GM19193 (cell line): ENCODE data around the gene HOXA4.

Experiments
- POLR2A ChIP-seq: IDR thresholded peaks from 4 replicates; pipeline ENCODE4 v1.6.1; 2011; ENCODE audit not compliant: insufficient read depth, insufficient read length; ENCODE audit errors: extremely low read depth

Gene HOXA4

DNA sequence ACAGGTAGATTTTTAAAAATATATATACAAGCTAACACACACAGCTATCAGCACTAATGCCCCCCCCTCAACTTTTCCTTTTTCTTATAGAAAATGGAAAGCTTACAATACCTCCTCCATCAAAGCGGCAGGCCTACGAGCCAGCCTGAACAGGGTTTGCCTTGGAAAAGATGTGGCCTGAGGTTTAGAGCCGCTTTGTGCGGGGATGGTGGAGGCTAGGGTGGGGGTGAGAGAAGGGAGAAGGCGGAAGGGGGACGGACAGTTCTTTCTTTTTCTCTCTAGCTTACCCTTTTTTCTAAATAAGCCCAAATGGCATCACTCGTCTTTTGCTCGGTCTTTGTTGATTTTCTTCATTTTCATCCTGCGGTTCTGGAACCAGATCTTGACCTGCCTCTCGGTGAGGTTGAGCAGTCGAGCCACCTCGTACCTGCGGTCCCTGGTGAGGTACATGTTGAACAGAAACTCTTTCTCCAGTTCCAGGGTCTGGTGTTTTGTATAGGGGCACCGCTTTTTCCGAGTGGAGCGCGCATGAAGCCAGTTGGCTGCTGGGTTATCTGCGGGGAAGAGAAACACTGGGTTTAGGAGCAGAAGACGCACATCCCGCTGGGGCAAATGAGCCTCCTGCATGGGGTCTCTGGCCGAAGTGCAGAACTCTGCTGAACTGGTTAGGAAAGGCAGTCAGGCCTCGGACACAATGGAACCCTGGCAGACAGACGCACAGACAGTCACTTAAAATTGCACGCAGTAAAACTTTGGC is 32.9 kb upstream of the HOXA4 start:
- TF ChIP-seq POLR2A, result no peak

DNA sequence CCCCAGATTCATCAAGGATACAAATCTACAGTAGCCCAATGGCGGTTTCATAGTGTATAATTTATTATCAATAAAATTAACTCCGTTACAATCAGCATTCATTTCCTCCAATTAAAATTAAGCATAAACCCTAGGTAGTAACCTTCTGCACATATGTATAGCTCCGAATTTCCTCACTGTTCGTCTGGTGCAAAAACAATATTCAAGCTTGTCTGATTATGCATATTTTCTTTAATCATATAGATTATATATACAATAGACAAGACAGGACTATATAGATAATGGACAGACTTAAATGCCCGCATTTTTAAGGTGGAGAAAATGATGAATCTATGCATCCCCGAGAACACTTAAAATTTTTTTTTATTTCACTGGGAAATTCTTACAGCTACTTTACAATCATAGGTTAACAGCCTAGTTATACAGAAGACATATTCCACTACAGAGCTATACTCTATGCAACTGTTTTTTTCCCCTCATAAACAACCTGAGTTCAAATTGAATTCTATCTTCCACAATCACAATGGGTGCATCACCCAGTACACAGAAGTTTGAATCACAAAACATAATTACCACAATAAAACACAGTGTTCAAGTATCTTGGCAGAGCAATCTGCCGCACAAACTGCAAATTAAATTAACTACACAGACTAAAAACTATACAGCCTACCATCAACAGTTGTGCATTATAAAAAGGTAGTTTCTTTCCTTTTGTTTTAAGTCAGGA is 32.2 kb upstream of the HOXA4 start:
- no peak for TF ChIP-seq POLR2A

DNA sequence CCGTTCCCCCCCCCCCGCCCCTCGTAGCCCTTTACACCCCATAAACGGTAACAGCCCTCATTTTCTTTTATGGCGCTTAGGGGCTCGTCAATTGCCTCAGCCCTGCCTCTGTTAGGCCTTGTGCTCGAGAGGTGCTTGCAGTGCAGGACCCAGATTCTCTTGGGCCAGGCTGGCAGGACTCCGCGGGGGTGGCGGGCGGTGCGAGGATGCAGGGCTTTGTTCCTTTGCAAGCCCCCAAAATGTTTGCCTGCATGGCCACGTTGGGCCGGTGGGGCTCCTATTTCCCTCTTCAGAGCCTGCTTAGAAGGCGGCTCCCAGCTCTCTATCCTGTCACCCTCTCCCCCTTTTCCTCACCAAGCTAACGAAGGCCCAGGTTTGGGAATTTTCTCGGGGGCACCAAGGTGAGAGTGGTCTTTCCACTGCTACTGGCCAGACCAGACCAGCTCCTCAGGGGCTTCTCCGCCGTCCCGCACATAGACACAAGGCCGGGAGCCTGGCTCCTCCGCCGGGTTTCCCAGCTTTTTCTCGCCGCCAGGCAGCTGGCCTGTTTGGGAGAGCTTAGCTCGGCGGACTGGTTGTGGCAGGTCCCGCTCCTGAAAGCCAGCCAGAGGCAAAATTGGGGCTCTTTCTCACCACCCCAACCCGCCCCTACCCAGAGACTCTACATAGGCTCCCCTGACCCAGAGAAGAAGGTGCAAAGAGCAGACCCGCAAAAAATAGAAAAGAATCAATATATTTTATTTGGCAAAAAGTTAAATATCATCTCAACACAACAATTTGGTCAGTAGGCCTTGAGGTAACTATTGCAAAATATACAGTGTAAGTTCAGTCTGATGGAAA is 31.4 kb upstream of the HOXA4 start:
- no peak for TF ChIP-seq POLR2A

DNA sequence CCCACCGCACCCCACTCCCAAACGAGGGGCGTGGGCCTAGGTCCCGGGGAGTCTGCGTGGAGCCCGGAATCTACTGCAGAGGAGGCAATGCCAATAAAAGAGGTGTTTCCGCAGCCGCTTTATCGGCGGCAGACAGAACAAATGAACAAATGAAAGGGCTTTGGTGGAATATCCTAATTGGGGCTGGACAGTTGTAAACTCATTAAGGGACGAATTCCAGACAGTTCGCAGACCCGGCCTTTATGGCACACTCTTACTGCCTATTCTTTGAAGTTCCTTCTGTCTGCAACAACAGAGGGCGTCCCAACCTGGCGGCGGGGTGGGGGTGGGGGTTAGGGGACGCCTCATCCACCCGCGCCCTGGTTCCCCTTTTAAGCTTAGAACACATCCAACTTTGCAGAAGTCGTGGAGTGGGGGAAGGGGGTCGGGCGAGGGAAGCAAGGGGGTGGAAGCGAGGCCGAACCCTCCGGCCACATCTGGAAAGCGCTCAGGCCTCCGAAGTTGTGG is 30.7 kb upstream of the HOXA4 start:
- no peak for TF ChIP-seq POLR2A

DNA sequence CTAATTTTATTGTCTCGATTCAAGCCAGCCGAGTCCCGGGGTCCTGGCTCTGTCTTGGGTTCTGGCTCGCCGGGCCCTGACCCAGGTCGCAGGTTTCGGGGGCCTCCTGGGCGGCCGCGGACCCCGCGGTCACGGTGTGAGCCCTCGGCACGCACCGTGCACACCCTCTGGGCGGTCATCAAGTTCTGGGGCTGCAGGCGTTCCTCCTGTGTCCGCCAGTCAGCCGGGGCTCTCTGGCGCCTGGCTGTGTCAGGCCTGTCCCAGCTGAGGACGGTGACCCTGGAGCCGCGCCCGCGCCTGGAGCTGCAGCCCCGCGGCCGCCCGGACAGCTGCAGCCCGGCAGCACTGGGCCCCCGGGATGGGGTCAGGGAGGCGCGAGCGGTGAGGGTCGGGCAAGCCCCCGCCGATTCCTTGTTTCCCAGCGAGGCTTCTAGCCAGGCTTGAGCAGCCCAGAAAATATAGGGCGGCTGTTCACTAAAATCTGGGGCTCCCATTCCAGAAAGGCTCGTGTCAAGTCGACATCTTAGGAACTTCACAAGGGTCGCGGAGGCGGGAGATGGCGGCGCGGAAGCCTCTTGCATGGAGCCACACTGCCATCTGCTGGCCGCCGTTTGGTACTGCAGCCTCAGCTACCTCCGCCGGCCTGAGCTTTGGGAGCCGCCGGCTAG is 30.1 kb upstream of the HOXA4 start:
- no peak for TF ChIP-seq POLR2A

DNA sequence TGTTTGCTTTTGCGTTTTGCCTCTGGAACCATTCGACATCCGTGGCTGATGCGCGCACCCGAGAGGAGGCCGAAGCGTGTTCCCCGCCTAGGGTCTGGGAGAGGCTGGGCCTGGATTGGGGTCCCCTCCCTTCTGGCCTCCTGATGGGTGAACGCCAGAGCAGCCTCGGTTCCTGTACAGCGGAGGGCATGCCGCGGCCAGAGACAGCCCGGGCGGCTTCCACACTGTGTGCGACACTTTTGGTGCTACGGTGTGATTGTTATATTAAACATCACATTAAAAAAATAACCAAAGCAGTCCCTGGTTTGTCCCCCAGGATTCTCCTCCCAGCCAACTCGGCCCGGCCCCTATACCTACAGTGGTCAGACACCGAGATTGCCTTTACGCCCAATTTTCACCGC is 29.6 kb upstream of the HOXA4 start:
- TF ChIP-seq POLR2A, result no peak

DNA sequence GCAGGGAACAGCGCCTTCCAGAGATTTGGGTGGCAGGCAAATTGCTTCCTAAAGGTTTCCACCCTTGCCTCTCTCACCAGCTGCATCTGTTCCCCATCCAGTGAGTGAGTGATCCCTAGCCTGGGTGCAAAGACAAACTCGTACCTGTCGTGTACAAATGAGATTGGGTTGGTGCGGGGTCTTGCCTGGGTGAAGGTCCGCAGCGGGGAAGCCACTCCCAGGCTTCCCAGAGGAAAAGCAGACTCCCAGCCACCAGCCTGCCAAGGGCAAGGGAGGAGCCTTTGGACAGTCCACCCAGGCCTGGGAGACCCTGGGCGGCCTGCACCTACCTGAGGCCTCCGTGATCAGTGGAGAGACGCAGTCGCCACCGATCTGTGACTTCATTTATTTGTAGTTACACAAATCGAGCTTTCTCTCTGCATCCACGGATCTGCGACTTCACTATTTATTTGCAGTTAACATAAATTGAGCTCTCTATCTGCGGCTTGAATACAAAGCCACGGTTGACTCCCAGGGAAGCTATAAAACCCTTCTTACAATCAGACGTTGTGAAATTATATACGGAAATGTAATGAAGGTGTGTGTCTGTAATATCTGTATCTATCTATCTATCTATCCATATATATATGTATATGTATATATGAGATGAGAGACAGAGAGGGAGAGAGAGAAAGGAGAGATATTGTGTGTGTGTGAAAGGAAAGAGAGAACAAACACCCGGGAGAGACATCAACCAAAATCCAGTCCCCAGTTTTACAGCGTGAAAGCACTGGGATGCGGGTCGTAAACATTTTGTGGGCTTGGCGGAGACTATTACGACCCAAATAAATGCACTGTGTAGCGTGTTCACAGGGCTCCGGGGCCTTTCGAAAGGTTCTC is 28.9 kb upstream of the HOXA4 start:
- TF ChIP-seq POLR2A, result no peak

DNA sequence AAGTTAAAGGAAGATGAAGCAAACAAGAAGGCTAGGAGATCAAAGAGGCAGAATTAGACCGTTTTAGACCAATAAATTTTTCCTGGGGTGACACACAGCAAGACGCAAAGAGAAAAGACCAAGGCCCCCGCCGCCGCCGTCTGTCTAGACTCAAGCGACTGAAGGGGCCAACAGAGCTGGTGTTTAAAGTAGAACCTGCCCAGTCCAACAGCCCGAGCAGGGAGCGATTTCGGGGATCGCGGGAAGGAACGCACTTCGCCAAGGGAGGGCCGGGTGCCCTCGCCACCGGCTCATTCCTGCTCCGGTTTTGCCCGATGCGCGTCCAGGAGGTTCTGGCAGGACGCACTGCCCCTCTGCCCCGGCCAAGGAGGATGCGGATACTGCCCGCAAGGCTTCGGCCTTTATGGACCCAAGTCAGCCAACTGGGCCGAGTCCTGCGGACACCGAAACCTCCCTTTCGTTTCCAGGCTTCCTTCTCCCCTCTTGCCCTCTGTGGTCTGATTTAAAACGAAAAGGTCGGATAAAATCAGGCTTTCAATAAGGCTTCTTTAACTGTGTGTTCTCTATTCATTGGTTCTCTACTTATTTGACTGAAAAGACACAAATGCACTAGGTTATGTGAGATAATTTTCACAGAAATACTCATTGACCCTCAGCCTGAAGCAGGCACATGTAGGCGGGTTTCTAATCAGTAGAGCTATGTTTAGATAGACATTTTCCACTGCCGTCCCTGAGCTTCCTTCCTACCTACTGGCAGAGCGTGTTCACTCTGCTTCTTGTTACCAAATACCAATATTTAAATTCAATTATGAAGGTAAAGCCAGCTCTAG is 28.1 kb upstream of the HOXA4 start:
- no peak for TF ChIP-seq POLR2A

DNA sequence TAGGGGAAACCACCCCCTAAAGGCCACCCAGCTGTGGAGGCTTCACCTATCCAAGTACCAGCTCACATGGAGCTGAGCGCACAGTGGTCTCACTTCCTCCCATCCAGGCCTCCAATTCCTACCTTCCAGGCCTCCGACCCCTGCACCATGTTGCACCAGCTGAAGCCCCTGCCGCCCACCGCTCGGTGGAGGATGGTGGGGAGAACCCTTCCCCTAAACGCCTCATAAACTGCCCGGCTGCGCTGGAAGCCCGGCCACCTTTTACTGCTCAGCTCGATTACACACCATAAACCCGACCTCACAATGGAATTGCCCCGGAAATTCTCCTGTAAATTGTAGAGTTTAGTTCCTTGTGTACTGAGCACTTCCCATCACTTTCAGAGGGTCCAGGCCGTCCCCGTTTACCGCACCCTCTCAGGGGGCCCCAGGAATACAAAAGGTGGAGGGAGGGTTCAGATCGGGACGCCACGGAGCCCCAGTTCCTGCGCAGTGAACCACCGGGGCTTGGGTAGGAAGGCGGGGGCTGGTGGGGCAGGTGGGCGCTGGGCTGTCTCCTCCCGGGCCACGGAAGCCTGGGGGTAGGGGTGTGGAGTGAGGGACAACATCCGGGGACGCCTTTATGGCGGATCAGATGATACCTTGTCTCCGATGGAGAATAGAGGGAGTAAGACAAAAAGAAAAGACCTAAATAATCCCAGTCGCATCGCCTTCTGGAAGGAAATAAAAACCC is 27.3 kb upstream of the HOXA4 start:
- no peak for TF ChIP-seq POLR2A

DNA sequence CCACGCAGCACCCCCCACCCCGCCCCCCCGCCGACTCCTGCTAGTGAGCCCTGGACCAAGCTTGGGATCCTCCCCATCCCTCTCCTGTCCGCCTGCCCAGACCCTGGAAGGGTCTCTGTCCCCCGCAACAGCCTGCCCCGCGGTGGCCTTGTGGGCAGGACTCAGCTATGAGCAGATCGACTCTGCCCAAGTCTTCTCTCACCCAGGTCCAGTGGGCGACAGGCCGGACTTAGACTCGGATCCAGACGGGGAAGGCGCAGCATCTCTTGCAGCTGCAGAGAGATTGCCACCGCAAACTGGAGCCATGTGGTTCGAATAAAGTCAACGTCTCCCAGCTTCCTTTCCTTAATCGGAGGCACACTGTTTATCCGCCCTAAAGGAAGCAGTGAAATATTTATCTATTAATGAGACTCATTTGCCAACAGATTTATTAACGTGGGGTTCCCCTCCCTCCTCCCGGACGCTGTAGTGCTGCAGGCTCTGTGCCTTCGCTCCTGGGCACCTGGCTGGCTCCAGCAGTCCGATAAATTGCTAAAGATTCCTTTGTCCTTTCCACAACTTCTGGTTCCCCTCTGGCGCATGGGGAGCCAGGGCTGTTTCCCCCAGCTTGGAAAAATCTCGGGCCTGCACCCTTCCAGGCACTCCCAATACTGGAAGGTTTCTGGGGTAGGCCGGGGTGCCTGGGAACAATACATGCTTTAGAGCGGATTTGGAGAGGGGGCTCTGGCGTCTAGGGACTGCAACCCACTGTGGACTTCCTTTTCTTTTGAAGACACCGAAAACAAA is 26.6 kb upstream of the HOXA4 start:
- no peak for TF ChIP-seq POLR2A

DNA sequence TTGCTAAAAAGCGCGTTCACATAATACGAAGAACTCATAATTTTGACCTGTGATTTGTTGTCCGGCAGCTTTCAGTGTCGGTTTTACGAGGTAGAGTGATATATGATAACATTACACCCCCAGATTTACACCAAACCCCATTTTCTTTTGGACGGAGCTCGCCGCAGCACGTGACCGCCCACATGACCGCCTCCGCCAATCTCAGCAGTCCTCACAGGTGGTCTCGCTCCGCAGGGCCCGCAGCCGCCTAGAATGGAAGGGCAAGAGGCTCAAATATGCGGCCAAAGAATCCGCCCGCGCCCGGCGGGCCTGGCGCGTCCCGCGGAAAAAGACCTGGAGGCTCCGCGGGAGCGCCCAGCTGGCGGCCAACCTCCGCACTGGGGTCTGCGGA is 25.9 kb upstream of the HOXA4 start, which contains the start of gene HOXA7:
TSS of gene HOXA7 (minus strand) at position 168 of the 391 bp plus-strand sequence. CDS start at position 38, 130 bp downstream.
- no peak for TF ChIP-seq POLR2A
